Suppressor macrophage treated with lipopolysaccharide for 1 hour (primary cell): Measurements from ENCODE around the gene OR1B1.
A peak's percentile ranks its signal among the peaks of the same experiment; 100 is the strongest.
"Not testable (repeated sequence)": the region's sequence is repeated elsewhere in the genome, so short reads cannot be mapped to it uniquely, and the experiment has no call there.

ENCODE experiments used
- DNase-seq, 3 donors: peaks; one replicate each; pipeline ENCODE4 v3.0.0-alpha.2; 2020 to 2022

Gene OR1B1

DNA sequence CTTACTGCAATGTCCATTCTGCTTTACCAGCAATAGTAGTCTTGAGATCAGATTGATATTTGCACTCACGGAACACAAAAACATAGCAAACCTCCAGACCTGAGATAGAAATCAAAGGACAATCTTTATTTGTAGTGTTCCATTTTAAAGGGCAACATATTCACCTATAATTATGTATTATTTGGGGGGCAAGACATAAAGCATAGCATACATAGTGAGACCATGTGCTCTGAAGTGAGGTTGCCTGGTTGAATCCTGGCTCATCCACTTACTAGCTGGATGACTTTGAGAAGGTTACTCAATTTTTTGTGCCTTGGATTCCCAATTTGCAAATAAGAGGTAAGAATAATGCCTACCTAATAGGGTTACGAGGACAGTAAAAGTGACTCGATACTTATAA lies at the start of gene OR1B1:
OR1B1 (minus strand) TSS at position 101 of the 400 bp plus-strand sequence.
- no peak for DNase-seq

DNA sequence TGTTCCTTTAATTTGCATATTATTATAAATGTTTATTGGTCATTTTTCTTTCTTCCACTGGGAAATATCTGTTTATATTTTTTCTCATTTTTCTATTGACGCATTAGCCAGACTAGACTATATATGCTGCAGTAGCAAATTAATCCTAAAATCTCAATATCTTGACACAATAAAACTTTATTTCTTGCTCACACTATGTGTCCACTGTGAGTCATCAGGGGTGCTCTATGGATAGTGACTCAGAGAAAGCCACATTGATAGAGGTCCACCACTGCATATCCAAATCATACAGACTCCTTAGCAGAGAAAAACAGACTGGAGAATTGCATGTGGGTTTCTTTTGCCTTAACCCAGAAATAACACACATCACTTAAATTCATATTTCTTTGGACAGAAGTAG lies 38.3 kb upstream of the OR1B1 start:
- DNase-seq: peak in 1 of 3 donors; percentile 1

DNA sequence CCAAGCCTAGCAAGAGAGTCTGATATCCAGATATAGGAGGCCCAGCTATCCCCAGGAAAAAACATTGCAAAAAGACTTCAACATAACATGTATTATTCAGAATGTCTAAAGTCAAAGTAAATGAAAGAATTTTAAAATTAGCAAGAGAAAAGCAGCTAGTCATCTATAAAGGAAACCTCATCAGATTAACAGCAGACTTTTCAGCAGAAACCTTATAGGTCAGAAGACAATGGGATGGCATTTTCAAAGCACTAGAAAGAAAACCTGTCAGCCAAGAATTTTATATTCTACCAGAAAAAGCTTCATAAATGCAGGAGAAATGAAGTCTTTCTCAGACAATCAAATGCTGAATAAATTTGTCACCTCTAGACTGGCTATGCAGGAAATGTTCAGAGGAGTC lies 27.4 kb upstream of the OR1B1 start:
- no peak for DNase-seq

DNA sequence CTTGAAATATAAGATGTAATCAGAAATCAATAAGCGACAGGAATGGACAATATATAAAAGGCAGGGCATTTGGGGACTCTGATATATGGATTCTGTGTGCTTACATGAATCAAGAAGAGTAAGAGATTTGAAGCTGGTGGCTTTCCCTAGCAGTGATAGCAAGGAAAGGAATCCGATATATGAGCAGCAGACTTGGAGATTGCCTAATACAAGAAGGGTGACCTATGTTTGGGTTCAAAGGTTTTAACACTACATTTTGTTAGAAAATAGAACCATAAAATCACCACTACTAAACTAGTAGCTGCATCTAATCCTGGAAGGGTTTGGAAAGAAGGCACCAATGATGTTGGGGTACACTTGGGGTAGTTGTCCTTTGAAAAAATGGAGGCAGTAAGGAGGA lies 15.1 kb upstream of the OR1B1 start:
- no peak for DNase-seq

DNA sequence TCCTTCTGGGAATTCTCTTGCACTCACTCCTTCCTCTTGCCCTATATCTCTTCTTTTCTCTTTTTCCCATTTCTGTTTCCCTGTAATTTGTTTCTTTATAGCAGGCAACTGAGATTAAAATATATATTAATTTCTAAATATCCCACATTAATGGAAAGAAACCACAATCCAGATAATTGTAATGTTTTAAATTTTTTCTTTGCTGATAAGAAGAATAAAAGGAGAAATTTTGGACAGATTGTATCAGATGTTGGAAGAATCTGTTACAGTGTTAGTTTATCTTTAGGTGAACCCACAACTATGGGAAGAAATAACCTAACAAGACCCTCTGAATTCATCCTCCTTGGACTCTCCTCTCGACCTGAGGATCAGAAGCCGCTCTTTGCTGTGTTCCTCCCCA lies 4.0 kb upstream of the OR1B1 start, which contains the start of gene OR1L1:
OR1L1 (plus strand) TSS at position 301 of the 400 bp plus-strand sequence; CDS start at position 301, 0 bp downstream.
- no peak for DNase-seq

DNA sequence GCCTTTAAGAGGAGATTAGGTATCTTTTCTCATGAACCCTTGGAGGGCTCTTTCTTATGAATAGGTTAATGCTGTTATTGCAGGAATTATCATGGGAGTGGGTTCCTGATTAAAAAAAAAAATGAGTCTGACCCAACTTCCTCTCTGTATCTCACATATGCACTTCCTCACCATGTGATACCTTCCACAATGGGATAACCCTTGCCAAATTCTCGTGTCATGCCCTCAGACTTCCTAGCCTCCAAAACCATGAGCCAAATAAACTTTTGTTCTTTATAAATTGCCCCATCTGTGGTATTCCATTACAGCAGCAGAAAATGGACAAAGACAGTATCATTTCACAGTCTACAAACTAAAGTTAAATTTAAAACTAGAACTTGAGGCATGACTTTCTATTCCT lies 1.0 kb downstream of the OR1B1 start:
- DNase-seq: no peak

DNA sequence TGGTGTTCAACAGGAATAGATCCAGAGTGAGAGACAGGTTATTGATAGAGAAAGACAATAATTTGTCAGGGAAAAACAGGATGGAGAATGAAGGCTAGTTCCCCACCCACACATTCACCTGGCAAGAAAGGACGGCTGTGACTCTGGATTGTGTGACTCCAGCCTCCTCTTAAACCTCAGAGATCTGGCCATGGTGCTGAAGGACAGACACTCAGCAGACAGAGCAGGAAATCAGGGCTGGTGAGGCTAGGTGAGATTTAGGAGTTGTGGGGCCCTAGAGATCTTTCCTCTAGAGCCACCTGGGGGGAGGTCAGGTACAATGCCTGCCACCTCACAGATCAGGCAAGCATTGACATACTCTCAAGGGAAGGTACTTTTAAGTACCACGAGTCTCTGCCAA lies 15.2 kb downstream of the OR1B1 start:
- no peak for DNase-seq

DNA sequence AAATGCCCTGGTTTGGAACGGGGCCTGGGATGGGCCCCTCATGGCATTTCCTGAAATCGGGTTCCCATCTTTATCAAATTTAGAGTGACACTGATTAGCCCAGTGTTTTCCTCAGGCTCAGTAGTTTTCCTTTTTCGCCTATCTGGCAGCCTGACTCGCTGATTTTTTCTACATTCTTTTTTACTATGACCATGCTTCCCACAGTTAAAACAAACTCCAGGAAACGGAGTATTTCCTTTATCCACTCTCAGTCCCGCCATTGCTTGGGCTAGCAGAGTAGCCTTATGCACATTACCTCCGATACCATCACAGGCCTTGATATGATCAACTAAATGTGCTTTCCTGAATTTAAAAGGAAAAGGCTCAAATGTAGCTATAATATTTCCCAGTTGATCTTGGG lies 37.4 kb downstream of the OR1B1 start:
- DNase-seq: no peak

DNA sequence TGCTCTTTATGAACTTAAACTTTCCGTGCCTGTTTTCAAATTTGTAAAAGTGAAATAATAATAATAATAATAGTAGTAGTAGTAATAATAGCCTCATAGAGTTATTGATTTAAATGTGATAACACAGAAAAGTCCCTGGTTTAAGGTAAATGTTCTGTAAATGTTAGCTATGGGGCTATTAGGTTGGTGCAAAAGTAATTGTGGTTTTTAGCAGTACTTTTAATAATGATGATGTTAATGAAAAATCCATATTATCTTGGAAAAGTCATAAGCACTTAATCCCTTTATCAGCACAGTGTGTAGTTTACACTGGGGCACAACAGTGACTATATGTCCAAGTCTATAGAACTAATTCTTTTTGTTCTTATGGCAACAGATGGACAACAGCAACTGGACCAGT lies 43.1 kb downstream of the OR1B1 start, which contains the start of gene OR1Q1:
OR1Q1 (plus strand) TSS at position 377 of the 400 bp plus-strand sequence; CDS start at position 377, 0 bp downstream.
- no peak for DNase-seq

DNA sequence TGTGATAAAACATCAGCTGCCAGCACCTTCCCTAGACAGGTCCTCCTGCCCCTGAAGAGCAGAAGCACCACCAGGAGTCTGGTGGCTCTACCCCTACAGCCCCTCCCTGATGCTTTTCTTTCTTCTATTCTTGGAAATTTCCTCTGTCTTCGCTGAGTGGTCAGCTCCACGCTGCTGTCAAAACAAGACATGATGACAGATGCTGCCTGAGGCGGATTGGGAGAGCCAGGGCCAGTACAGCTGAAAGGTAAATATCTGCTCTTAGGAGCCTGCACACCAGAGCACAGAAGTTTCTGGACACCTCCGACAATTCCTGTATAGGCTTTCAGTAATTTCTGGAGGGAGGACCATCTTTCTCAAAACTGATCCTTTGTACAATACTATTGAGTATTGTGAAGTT lies 47.6 kb downstream of the OR1B1 start:
- DNase-seq: no peak

DNA sequence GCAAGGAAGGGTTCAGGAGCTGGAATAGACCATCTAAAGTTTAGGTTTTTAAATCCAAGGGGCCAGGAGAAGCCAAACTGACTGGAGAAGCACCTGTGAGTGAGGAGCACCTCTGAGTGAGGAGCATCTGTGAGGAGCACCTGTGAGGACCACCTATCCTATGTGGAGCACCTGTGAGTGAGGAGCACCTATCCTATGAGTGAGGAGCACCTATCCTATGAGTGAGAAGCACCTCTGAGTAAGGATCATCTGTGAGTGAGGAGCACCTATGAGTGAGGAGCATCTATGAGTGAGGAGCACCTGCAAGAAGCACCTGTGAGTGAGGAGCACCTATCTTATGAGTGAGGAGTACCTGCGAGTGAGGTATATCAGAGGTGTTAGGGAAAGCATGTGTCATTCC lies 50.8 kb downstream of the OR1B1 start:
- DNase-seq: no peak

DNA sequence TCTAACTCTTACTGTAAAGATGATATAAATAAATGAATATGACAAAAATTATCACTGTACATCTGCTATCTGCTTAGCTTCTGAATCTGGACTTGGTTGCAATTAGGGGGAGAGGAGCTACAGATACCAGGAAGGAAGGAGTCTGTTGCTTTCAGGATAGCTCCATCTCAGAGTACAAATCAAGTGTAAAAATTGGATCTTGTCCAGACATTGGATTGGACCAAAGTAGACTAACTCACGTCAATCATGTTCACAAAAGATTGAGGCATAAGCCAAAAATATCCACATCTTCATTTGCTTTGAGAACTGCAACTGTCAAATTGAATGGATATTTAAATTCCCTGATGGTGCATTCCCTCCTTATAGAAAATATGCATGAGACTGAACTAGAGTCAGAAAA lies 51.7 kb downstream of the OR1B1 start:
- DNase-seq: no peak

DNA sequence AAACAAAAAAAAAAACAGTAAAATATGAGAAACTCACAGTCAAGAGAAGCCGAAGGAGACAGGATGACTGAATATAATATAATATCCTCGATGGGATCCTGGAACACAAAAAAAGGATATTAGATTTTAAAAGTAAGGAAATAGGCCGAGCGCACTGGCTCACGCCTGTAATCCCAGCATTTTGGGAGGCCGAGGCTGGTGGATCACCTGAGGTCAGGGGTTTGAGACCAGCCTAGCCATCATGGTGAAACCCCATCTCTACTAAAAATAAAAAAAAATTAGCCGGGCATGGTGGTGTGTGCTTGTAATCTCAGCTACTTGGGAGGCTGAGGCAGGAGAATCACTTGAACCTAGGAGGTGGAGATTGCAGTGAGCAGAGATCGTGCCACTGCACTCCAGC lies 74.1 kb downstream of the OR1B1 start, which contains the start of gene OR1L8:
OR1L8 (minus strand) TSS at position 101 of the 400 bp plus-strand sequence. CDS start 14,907 bp downstream, outside the sequence.
- DNase-seq: not testable (repeated sequence)

DNA sequence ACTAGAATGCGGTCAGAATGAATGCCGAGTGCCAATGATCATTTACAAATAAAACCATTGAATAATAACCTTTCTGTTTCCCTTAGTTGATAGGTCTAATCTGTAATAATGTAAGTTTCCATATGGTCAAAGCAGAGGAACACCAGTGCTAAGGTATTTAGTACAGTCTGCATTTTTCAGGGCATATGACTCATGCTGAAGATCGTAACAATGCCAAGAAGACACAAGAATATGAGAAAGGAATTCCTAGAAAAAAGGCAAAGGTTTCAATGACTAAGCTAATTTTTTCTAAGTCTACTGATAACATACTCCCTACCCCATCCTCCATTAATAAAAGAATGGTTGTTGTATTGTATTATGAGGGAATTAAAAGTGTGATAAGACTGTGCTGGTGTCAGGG lies 77.1 kb downstream of the OR1B1 start:
- DNase-seq: no peak

DNA sequence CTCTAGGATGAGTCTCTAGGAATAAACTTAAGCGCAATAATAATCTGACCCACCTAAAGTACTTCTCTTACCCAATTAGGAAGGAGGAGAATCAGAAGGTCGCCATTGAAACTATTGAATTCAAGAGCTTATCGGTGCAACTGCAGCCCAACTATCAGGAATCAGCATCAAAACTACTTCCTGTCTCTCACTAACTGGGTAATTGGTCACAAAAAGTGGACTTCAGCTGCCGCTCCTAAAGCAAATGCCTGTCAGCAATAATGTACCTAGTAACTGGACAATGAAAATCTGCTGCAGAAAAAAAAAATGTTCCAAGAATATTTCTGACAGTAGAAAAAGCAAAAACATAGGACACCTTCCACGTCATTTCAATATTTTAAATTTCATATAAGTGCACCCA lies 77.6 kb downstream of the OR1B1 start:
- DNase-seq: no peak
